ENCODE data around the gene LZIC.

GRCh38 chr1:9910423-9911178 is 32.6 kb downstream of the LZIC start:
- TF ChIP-seq CTCF (optimal IDR thresholded peaks at IDR 0.05 in 1 of 3, IDR thresholded peaks at IDR 0.05 in 1 of 3, conservative IDR thresholded peaks at IDR 0.05 in 1 of 3; ENCODE audit: extremely low read depth in 1 of 3, insufficient read depth in 2 of 3, low read length in 3 of 3) (no peak), EZH2 (IDR thresholded peaks at IDR 0.05; ENCODE audit: low read length) (no peak)
